ENCODE measurements around the gene PRKCA.

Gene PRKCA

GRCh38 chr17:66750116-66750515 lies 447.7 kb downstream of the PRKCA start:
- no peak overlapping the region for H3K4me3 ChIP-seq (ENCODE audit: low read length)
- TF ChIP-seq CTCF (conservative IDR thresholded peaks at IDR 0.05; ENCODE audit: low read depth, low read length): no peak
- DNase-seq (ENCODE audit: low read depth): no peak

- no peak for TF ChIP-seq CTCF (conservative IDR thresholded peaks at IDR 0.05; ENCODE audit: low read depth, low read length)
- DNase-seq (ENCODE audit: low read depth): peak; percentile 49
Observed at GRCh38 chr17:66750781-66751543, 448.5 kb downstream of the PRKCA start.

GRCh38 chr17:66751771-66752170 lies 449.4 kb downstream of the PRKCA start:
- TF ChIP-seq CTCF (conservative IDR thresholded peaks at IDR 0.05; ENCODE audit: low read depth, low read length): no peak
- H3K4me3 ChIP-seq (ENCODE audit: low read length): no peak overlapping the region
- DNase-seq (ENCODE audit: low read depth): no peak

More at GRCh38 chr17:66750781-66751543, 448.5 kb downstream of the PRKCA start:
- no peak overlapping the region for H3K4me3 ChIP-seq (ENCODE audit: low read length)

GRCh38 chr17:66752411-66752810 lies 450.0 kb downstream of the PRKCA start:
- no peak for DNase-seq (ENCODE audit: low read depth)
- TF ChIP-seq CTCF (conservative IDR thresholded peaks at IDR 0.05; ENCODE audit: low read depth, low read length): no peak
- H3K4me3 ChIP-seq (ENCODE audit: low read length): no peak overlapping the region

- no peak overlapping the region for H3K4me3 ChIP-seq (ENCODE audit: low read length)
- DNase-seq (ENCODE audit: low read depth): no peak
- TF ChIP-seq CTCF (conservative IDR thresholded peaks at IDR 0.05; ENCODE audit: low read depth, low read length): no peak
Observed at GRCh38 chr17:66753126-66753920, 450.9 kb downstream of the PRKCA start.

GRCh38 chr17:66755101-66755943 lies 452.9 kb downstream of the PRKCA start:
- DNase-seq (ENCODE audit: low read depth): no peak
- no peak overlapping the region for H3K4me3 ChIP-seq (ENCODE audit: low read length)
- TF ChIP-seq CTCF (conservative IDR thresholded peaks at IDR 0.05; ENCODE audit: low read depth, low read length): no peak

All from retinal pigment epithelial cell (primary cell).